K562 (cell line): ENCODE results near the gene PIERCE2. TPM values are rescaled to one million over a fixed set of nuclear protein-coding genes. Genes with fewer than 3 reads are reported as not detected.
A peak's percentile ranks its signal among the peaks of the same experiment; 100 is the strongest.

ENCODE experiments used
- ATAC-seq: fragments of 200-7000 bp; cut with Tn5 transposase; 3 replicates; pipeline ENCODE4 v1.9.1; 2020; ENCODE audit warnings: moderate library complexity
- BruUV-seq: library from RNA; stranded (reverse); fragments of 400-500 nt; replicated peaks from 2 replicates; lab custom pipeline; 2021; lab: Mats Ljungman, UMichigan
- CTCF ChIA-PET: fragments of 300-600 bp; formaldehyde crosslinking; extraction: SDS; loops from one replicate; lab custom pipeline; 2021; ENCODE audit warnings: low intra/inter-chr PET ratio; lab: Yijun Ruan, JAX
- POLR2A ChIA-PET: fragments of 300-600, 350-650 bp; sonication (Branson Sonifier 250); formaldehyde crosslinking; extraction: SDS; loops from one replicate; lab custom pipeline; 2021; ENCODE audit warnings: antibody characterized with exemption, inconsistent platforms; lab: Yijun Ruan, JAX
- DNase-seq, 4 experiments: peaks; one replicate each; pipeline versions ENCODE4 v3.0.0 to v3.0.0-alpha.2; 2011 to 2018; ENCODE audit warnings: low spot score in 3 of 4, mixed read lengths in 3 of 4; ENCODE audit errors: extremely low read depth in 1 of 4
- FAIRE-seq: peaks from 2 replicates; lab custom pipeline; 2011; peaks lifted over from hg19 to GRCh38; lab: Jason Lieb, UNC
- H2AFZ ChIP-seq: 2 replicates; pipeline ENCODE4 v1.6.0; 2011; ENCODE audit warnings: low read depth, low read length, control low read depth, inconsistent platforms
- H3K27ac ChIP-seq: fragments of 200-600 bp; 3 replicates; pipeline ENCODE4 v1.8.0; 2011; ENCODE audit warnings: low read depth, mild to moderate bottlenecking, control low read depth, inconsistent platforms, low read length, moderate library complexity, mixed read lengths; ENCODE audit errors: extremely low read depth
- H3K27me3 ChIP-seq, 2 experiments: fragments of 300-600 bp in 1 of 2; 2 replicates in 1 of 2; 3 replicates in 1 of 2; pipeline versions ENCODE4 v1.6.0 to v1.8.0; 2011; ENCODE audit warnings: inconsistent platforms in 2 of 2, low read length in 2 of 2, mild to moderate bottlenecking in 1 of 2, mixed read lengths in 1 of 2, moderate library complexity in 1 of 2; ENCODE audit not compliant: control insufficient read depth in 2 of 2, insufficient read depth in 2 of 2
- H3K36me3 ChIP-seq: fragments of 300-600 bp; 3 replicates; pipeline ENCODE4 v1.8.0; 2011; ENCODE audit warnings: mild to moderate bottlenecking, low read length, inconsistent platforms; ENCODE audit not compliant: control insufficient read depth, insufficient read depth
- H3K4me1 ChIP-seq, 2 experiments: fragments of 200-600 bp in 1 of 2; replicated peaks in 1 of 2; 2 replicates in 1 of 2; 3 replicates in 1 of 2; pipeline versions ENCODE4 v1.5.1 to v1.8.0; 2011; ENCODE audit warnings: inconsistent platforms in 2 of 2, low read length in 2 of 2, mild to moderate bottlenecking in 1 of 2, mixed read lengths in 1 of 2, moderate library complexity in 1 of 2; ENCODE audit not compliant: control insufficient read depth in 2 of 2, insufficient read depth in 2 of 2
- H3K4me2 ChIP-seq: 2 replicates; pipeline ENCODE4 v1.6.1; 2011; ENCODE audit warnings: low read length, control low read depth, inconsistent platforms, mixed read lengths; ENCODE audit not compliant: insufficient read depth
- H3K4me3 ChIP-seq: fragments of 200-600 bp; sonication (generic), shearing (Covaris generic); 2 replicates; pipeline ENCODE4 v1.5.1; 2016; ENCODE audit warnings: control low read depth, inconsistent platforms
- H3K79me2 ChIP-seq: fragments of 200-600 bp; 3 replicates; pipeline ENCODE4 v1.8.0; 2011; ENCODE audit warnings: low read length, inconsistent platforms; ENCODE audit not compliant: control insufficient read depth, insufficient read depth
- H3K9ac ChIP-seq, 2 experiments: 2 replicates each; pipeline versions ENCODE4 v1.6.0 to v1.6.1; 2011; ENCODE audit warnings: low read depth in 2 of 2, low read length in 2 of 2, control low read depth in 1 of 2, inconsistent platforms in 1 of 2, mild to moderate bottlenecking in 1 of 2, mixed read lengths in 1 of 2; ENCODE audit not compliant: insufficient read depth in 1 of 2
- H3K9me1 ChIP-seq: one replicate; pipeline ENCODE4 v1.6.0; 2011; ENCODE audit warnings: inconsistent platforms, mild to moderate bottlenecking, low read length, moderate library complexity; ENCODE audit not compliant: control insufficient read depth, insufficient read depth
- H3K9me3 ChIP-seq: replicated peaks from 2 replicates; pipeline ENCODE4 v1.5.1; 2011; ENCODE audit warnings: low read depth, low read length, inconsistent platforms; ENCODE audit not compliant: control insufficient read depth, insufficient read depth
- H4K20me1 ChIP-seq: replicated peaks from 2 replicates; pipeline ENCODE4 v1.6.1; 2011; ENCODE audit warnings: low read length, inconsistent platforms, mixed read lengths; ENCODE audit not compliant: control insufficient read depth, insufficient read depth
- CREBBP ChIP-seq: IDR thresholded peaks from one replicate; pipeline ENCODE4 v1.6.1; 2012; ENCODE audit warnings: low read depth, mild to moderate bottlenecking, control low read depth, inconsistent platforms, low read length
- ESRRA ChIP-seq: fragments of 450-650 bp; IDR thresholded peaks from 2 replicates; pipeline ENCODE4 v1.6.1; 2014; ENCODE audit warnings: low read depth, mild to moderate bottlenecking, moderate library complexity, borderline replicate concordance
- NFATC3 ChIP-seq: fragments of 450-650 bp; IDR thresholded peaks from 2 replicates; pipeline ENCODE4 v1.6.1; 2017; ENCODE audit warnings: mild to moderate bottlenecking
- PTTG1 ChIP-seq: fragments of 450-650 bp; IDR thresholded peaks from 2 replicates; pipeline ENCODE4 v1.6.1; 2016; ENCODE audit warnings: low read depth, mild to moderate bottlenecking, missing genetic modification characterization, missing compliant biosample characterization
- RAD21 ChIP-seq, 2 experiments: fragments of 250-450 bp in 1 of 2; fragments of 450-650 bp in 1 of 2; sonication (Bioruptor Pico) in 1 of 2; formaldehyde crosslinking in 1 of 2; IDR thresholded peaks in 1 of 2; conservative IDR thresholded peaks in 1 of 2; 2 replicates each; pipeline versions ENCODE4 v1.4.0 to v1.8.0; 2020 to 2022; ENCODE audit warnings: mild to moderate bottlenecking in 2 of 2, moderate library complexity in 1 of 2
- XRCC4 ChIP-seq: IDR thresholded peaks from one replicate; pipeline ENCODE4 v1.6.1; 2011; ENCODE audit not compliant: insufficient read depth, insufficient read length; ENCODE audit errors: extremely low read depth
- ZNF121 ChIP-seq: sonication (generic); formaldehyde crosslinking; conservative IDR thresholded peaks from 2 replicates; pipeline ENCODE4 v1.8.0; 2022; ENCODE audit warnings: missing genetic modification reagents
- ZNF583 ChIP-seq: fragments of 250-450 bp; sonication (Bioruptor Pico); IDR thresholded peaks from 2 replicates; pipeline ENCODE4 v1.4.0; 2020
- ZSCAN29 ChIP-seq: fragments of 450-650 bp; IDR thresholded peaks from 2 replicates; pipeline ENCODE4 v1.6.1; 2017
- WGBS: fragments of 100-300 bp; shearing (Covaris generic); methylation state at CpG from one replicate; pipeline ENCODE4 v1.1.6; 2016; ENCODE audit warnings: low coverage, mixed read lengths; ENCODE audit not compliant: insufficient coverage; ENCODE audit errors: missing lambda C conversion rate; 5-methylcytosine and 5-hydroxymethylcytosine counted together
- in situ Hi-C: fragments of 300-500 bp; cut with MboI; formaldehyde crosslinking; loops from 4 replicates; pipeline ENCODE4 v1.15.0; 2018; ENCODE audit warnings: inconsistent platforms, mixed read lengths
- intact Hi-C: fragments of 100-400 bp; cut with micrococcal nuclease; formaldehyde crosslinking; loops from 2 replicates; pipeline ENCODE4 v1.14.2; 2022
- polyA plus RNA-seq, 8 experiments: library from polyadenylated mRNA; depleted of rRNA in 4 of 8; stranded (reverse) in 5 of 8; unstranded in 3 of 8; fragments of >200 nt; fragmentation: Nextera tagmentation in 2 of 8; fragmentation: Illumina TruSeq in 1 of 8; extraction: Ambion mirVana in 2 of 8; extraction: Trizol in 1 of 8; gene quantifications; 2 replicates each; pipeline versions ENCODE4 v1.2.1 to v1.2.3, GENCODE V29; 2011 to 2014; ENCODE audit warnings: inconsistent platforms in 1 of 8, missing spikeins in 1 of 8
- total RNA-seq, 7 experiments: library from RNA; depleted of rRNA in 6 of 7; stranded (reverse); fragments of >200 nt in 6 of 7; fragmentation: Illumina TruSeq in 2 of 7; extraction: Trizol in 2 of 7; gene quantifications; 2 replicates each; pipeline versions ENCODE4 v1.2.1 to v1.2.3, GENCODE V29; 2011 to 2021; ENCODE audit warnings: low replicate concordance in 1 of 7
- TF ChIP-seq, protein P1 (sequence below): fragments of 250-450 bp; sonication (Bioruptor Pico); IDR thresholded peaks from 2 replicates; pipeline ENCODE4 v1.8.0; 2021; ENCODE audit warnings: moderate library complexity, mild to moderate bottlenecking, inconsistent platforms
- TF ChIP-seq, protein P2 (sequence below): IDR thresholded peaks from 3 replicates; pipeline ENCODE4 v1.6.1; 2011; ENCODE audit warnings: borderline replicate concordance, mild to moderate bottlenecking, moderate library complexity; ENCODE audit not compliant: insufficient read length; ENCODE audit errors: extremely low read depth

The PIERCE2 gene
- total and polyA plus RNA-seq, 9 of the 15 experiments (the other 6 are each of a cell fraction or from before 2014, with no cell fraction given): 2.9 to 4.8 (median 4.0) TPM

DNA sequence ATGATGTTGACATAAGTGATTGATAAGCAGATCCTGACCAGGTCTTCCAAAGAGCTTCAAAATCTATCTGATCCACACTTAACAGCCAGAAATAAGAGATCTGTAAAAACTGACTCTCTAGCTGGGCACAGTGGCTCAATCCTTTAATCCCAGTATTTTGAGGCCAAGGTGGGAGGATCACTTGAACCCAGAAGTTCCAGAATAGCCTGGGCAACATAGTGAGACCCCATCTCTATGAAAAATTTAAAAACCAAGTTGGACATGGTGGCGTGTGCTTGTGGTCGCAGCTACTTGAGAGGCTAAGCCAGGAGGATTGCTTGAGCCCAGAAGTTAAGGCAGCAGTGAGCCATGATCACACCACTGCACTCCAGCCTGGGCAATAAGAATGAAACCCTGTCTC lies 45.7 kb upstream of the PIERCE2 start:
- peaks cover 39% of the 10 kb centered on the region; the same call in 2 of the 3 replicates for H3K36me3 ChIP-seq
- H3K27me3 ChIP-seq: no peaks in the 10 kb centered on the region
- peak; percentile 73 for TF ChIP-seq ZNF121 (CRISPR knock-in tag)
- no peak for TF ChIP-seq RAD21 (CRISPR knock-in tag; conservative IDR thresholded peaks at IDR 0.05 in 1 of 2, IDR thresholded peaks at IDR 0.05 in 1 of 2)
- H3K4me2 ChIP-seq: no peak overlapping the region
- ChIA-PET CTCF (no interaction called here), POLR2A (interaction anchor here (0.7 to 1.6 kb wide), 2 partner anchors 23 to 78 kb away, joined by 3 read pairs; no protein-coding TSS in a partner anchor)
- BruUV-seq: no TSS peak
- no peak overlapping the region for H3K27ac ChIP-seq
- H3K4me3 ChIP-seq: no peak overlapping the region
- ATAC-seq (no peak), FAIRE-seq (no peak), DNase-seq (no peak)
- H3K9me3 ChIP-seq: no peaks in the 10 kb centered on the region
- H3K4me1 ChIP-seq: no peaks in the 10 kb centered on the region
- H4K20me1 ChIP-seq: no peaks in the 10 kb centered on the region
- intact Hi-C loops: no loop called here
- H3K9me1 ChIP-seq: no peaks in the 10 kb centered on the region
- no peak overlapping the region for H2AFZ ChIP-seq
- in situ Hi-C loops: no loop called here
- H3K9ac ChIP-seq: no peak overlapping the region
- 100% methylated on average over 2 of the region's 2 CpGs for WGBS
- no peaks in the 10 kb centered on the region for H3K79me2 ChIP-seq

DNA sequence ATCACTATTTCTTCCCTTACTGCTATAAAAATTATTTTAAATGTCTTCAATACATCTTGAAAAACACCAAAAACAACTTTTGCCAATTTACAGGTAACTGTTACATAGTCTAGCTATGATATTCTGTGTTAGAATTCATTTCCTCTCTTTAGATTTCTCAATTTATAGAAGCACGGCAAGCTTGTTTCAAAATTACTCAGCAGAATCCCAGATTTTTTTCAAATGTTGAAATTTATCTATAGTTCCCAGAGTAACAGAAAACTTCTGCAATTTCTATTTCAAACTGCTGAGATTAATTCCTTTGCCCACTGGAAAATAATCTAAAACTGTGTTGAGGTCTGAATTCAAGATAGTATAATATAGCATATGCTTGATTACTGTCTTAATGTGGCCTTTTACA lies 41.3 kb upstream of the PIERCE2 start:
- Histone ChIP-seq H4K20me1 (no peaks in the 10 kb centered on the region), H3K4me3 (no peak overlapping the region), H3K79me2 (no peaks in the 10 kb centered on the region), H3K4me2 (no peak overlapping the region), H3K36me3 (peaks cover 51% of the 10 kb centered on the region), H2AFZ (no peak overlapping the region), H3K27ac (no peak overlapping the region), H3K9me3 (no peaks in the 10 kb centered on the region), H3K4me1 (no peaks in the 10 kb centered on the region), H3K27me3 (no peaks in the 10 kb centered on the region), H3K9ac (no peak overlapping the region), H3K9me1 (no peaks in the 10 kb centered on the region)
- CTCF ChIA-PET: no interaction called here
- in situ Hi-C loops: no loop called here
- no TSS peak for BruUV-seq
- WGBS: 93% methylated on average over 1 of the region's 1 CpG
- intact Hi-C loops: no loop called here
- POLR2A ChIA-PET: interaction anchor here (1.4 kb wide), 1 partner anchor 8 kb away, joined by 5 read pairs; no protein-coding TSS in a partner anchor
- no peak for DNase-seq
- no peak for ATAC-seq
- no peak for FAIRE-seq
- TF ChIP-seq, protein P1, sequence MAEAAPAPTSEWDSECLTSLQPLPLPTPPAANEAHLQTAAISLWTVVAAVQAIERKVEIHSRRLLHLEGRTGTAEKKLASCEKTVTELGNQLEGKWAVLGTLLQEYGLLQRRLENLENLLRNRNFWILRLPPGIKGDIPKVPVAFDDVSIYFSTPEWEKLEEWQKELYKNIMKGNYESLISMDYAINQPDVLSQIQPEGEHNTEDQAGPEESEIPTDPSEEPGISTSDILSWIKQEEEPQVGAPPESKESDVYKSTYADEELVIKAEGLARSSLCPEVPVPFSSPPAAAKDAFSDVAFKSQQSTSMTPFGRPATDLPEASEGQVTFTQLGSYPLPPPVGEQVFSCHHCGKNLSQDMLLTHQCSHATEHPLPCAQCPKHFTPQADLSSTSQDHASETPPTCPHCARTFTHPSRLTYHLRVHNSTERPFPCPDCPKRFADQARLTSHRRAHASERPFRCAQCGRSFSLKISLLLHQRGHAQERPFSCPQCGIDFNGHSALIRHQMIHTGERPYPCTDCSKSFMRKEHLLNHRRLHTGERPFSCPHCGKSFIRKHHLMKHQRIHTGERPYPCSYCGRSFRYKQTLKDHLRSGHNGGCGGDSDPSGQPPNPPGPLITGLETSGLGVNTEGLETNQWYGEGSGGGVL (CRISPR knock-in tag): no peak
- TF ChIP-seq ESRRA (no peak), PTTG1 (no peak), ZSCAN29 (no peak), XRCC4 (no peak), ZNF583 (CRISPR knock-in tag) (no peak), CREBBP (no peak), NFATC3 (no peak)
- TF ChIP-seq, protein P2, sequence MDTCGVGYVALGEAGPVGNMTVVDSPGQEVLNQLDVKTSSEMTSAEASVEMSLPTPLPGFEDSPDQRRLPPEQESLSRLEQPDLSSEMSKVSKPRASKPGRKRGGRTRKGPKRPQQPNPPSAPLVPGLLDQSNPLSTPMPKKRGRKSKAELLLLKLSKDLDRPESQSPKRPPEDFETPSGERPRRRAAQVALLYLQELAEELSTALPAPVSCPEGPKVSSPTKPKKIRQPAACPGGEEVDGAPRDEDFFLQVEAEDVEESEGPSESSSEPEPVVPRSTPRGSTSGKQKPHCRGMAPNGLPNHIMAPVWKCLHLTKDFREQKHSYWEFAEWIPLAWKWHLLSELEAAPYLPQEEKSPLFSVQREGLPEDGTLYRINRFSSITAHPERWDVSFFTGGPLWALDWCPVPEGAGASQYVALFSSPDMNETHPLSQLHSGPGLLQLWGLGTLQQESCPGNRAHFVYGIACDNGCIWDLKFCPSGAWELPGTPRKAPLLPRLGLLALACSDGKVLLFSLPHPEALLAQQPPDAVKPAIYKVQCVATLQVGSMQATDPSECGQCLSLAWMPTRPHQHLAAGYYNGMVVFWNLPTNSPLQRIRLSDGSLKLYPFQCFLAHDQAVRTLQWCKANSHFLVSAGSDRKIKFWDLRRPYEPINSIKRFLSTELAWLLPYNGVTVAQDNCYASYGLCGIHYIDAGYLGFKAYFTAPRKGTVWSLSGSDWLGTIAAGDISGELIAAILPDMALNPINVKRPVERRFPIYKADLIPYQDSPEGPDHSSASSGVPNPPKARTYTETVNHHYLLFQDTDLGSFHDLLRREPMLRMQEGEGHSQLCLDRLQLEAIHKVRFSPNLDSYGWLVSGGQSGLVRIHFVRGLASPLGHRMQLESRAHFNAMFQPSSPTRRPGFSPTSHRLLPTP: no peak
